HepG2 (cell line): Measurements from ENCODE around the gene SLU7. TPM values are rescaled to one million over a fixed set of nuclear protein-coding genes. Genes with fewer than 3 reads are reported as not detected.

Experiments used
- ARID2 ChIP-seq: sonication (generic); formaldehyde crosslinking; IDR thresholded peaks from 2 replicates; pipeline ENCODE4 v1.8.1; 2022; ENCODE audit warnings: mild to moderate bottlenecking, missing genetic modification reagents, borderline replicate concordance
- EZH2 ChIP-seq: conservative IDR thresholded peaks from 2 replicates; pipeline ENCODE4 v1.6.1; 2012; ENCODE audit warnings: mild to moderate bottlenecking, low read depth, low read length, moderate library complexity
- HMG20B ChIP-seq: conservative IDR thresholded peaks from 2 replicates; pipeline ENCODE4 v1.6.1; 2016; ENCODE audit warnings: missing genetic modification reagents, missing compliant biosample characterization
- HNF1B ChIP-seq: sonication (generic); formaldehyde crosslinking; IDR thresholded peaks from 2 replicates; pipeline ENCODE4 v1.5.1; 2020; ENCODE audit warnings: mild to moderate bottlenecking, moderate library complexity, missing genetic modification reagents
- NBN ChIP-seq: fragments of 450-650 bp; conservative IDR thresholded peaks from 2 replicates; pipeline ENCODE4 v1.6.1; 2017
- NCOA2 ChIP-seq: sonication (generic); formaldehyde crosslinking; IDR thresholded peaks from 2 replicates; pipeline ENCODE4 v1.8.0; 2022; ENCODE audit warnings: inconsistent platforms
- NR2F1 ChIP-seq, 2 experiments: fragments of 450-650 bp in 1 of 2; formaldehyde crosslinking in 1 of 2; IDR thresholded peaks; 2 replicates each; pipeline versions ENCODE4 v1.5.0 to v1.6.1; 2016 to 2020; ENCODE audit warnings: mild to moderate bottlenecking in 1 of 2, missing compliant biosample characterization in 1 of 2, missing genetic modification reagents in 1 of 2, moderate library complexity in 1 of 2
- SALL2 ChIP-seq: sonication (generic); formaldehyde crosslinking; IDR thresholded peaks from 2 replicates; pipeline ENCODE4 v1.8.1; 2023; ENCODE audit warnings: mild to moderate bottlenecking, missing genetic modification reagents, inconsistent platforms
- STAT5B ChIP-seq: sonication (generic); formaldehyde crosslinking; IDR thresholded peaks from 2 replicates; pipeline ENCODE4 v1.4.0; 2020; ENCODE audit warnings: missing genetic modification reagents
- TFE3 ChIP-seq: IDR thresholded peaks from 2 replicates; pipeline ENCODE4 v1.6.1; 2016
- THAP9 ChIP-seq: sonication (generic); formaldehyde crosslinking; IDR thresholded peaks from 2 replicates; pipeline ENCODE4; 2020; ENCODE audit warnings: missing genetic modification reagents, mild to moderate bottlenecking, borderline replicate concordance
- U2AF2 ChIP-seq: fragments of 200-400 bp; formaldehyde crosslinking; IDR thresholded peaks from 2 replicates; pipeline ENCODE4 v1.6.1; 2017; ENCODE audit warnings: low read depth, mild to moderate bottlenecking, low read length
- ZBTB42 ChIP-seq: sonication (generic); formaldehyde crosslinking; IDR thresholded peaks from 2 replicates; pipeline ENCODE4 v1.5.0; 2020; ENCODE audit warnings: mild to moderate bottlenecking, missing genetic modification reagents
- ZFP62 ChIP-seq: sonication (generic); formaldehyde crosslinking; IDR thresholded peaks from 2 replicates; pipeline ENCODE4 v1.4.0; 2020; ENCODE audit warnings: missing genetic modification reagents
- ZFX ChIP-seq: sonication (generic); formaldehyde crosslinking; IDR thresholded peaks from 2 replicates; pipeline ENCODE4 v1.4.0; 2020; ENCODE audit warnings: mild to moderate bottlenecking, low read depth, missing genetic modification reagents, moderate library complexity
- ZNF234 ChIP-seq: sonication (generic); formaldehyde crosslinking; conservative IDR thresholded peaks from 2 replicates; pipeline ENCODE4 v1.5.1; 2020; ENCODE audit warnings: mild to moderate bottlenecking, missing genetic modification reagents
- ZNF251 ChIP-seq: sonication (generic); formaldehyde crosslinking; IDR thresholded peaks from 2 replicates; pipeline ENCODE4 v1.9.0; 2021; ENCODE audit warnings: mild to moderate bottlenecking, missing genetic modification reagents
- ZNF30 ChIP-seq: sonication (generic); formaldehyde crosslinking; IDR thresholded peaks from 2 replicates; pipeline ENCODE4 v1.5.0; 2020; ENCODE audit warnings: mild to moderate bottlenecking, missing genetic modification reagents
- ZNF33B ChIP-seq: sonication (generic); formaldehyde crosslinking; IDR thresholded peaks from 2 replicates; pipeline ENCODE4 v1.5.1; 2020; ENCODE audit warnings: mild to moderate bottlenecking, missing genetic modification reagents
- ZNF484 ChIP-seq: sonication (generic); formaldehyde crosslinking; IDR thresholded peaks from 2 replicates; pipeline ENCODE4 v1.5.1; 2020; ENCODE audit warnings: mild to moderate bottlenecking, low read depth, missing genetic modification reagents, borderline replicate concordance
- ZXDC ChIP-seq: sonication (generic); formaldehyde crosslinking; IDR thresholded peaks from 2 replicates; pipeline ENCODE4 v1.5.0; 2020; ENCODE audit warnings: mild to moderate bottlenecking, missing genetic modification reagents
- polyA plus RNA-seq, 8 experiments: library from polyadenylated mRNA; depleted of rRNA in 3 of 8; stranded (reverse) in 7 of 8; unstranded in 1 of 8; fragments of >200 nt; fragmentation: Illumina TruSeq in 4 of 8; extraction: Trizol in 4 of 8; gene quantifications; 2 replicates each; pipeline versions ENCODE4 v1.2.1 to v1.2.3, GENCODE V29; 2011 to 2016; ENCODE audit warnings: low read depth in 4 of 8, missing spikeins in 1 of 8, mixed read lengths in 1 of 8; ENCODE audit not compliant: insufficient read depth in 1 of 8
- total RNA-seq, 5 experiments: library from RNA; depleted of rRNA; stranded (reverse); fragments of >200 nt; fragmentation: Illumina TruSeq; extraction: Trizol; gene quantifications; 2 replicates each; pipeline ENCODE4 v1.2.3, GENCODE V29; 2016; ENCODE audit warnings: low read depth in 1 of 5

Gene SLU7
- total and polyA plus RNA-seq, 2 of the 13 experiments (the other 11 are each of a cell fraction or from before 2014, with no cell fraction given), result 24.0 to 39.2 TPM

GRCh38 chr5:160399402-160400353, 19.2 kb downstream of the SLU7 start, which contains the start of gene FAM200C (continued):
- no peak for TF ChIP-seq NR2F1 (CRISPR knock-in tag; IDR thresholded peaks at IDR 0.05)
- peak; percentile 98 for TF ChIP-seq ZFX (CRISPR knock-in tag)
- TF ChIP-seq NBN, result no peak
- no peak; the same call in 1 of the 2 replicates for TF ChIP-seq NCOA2 (CRISPR knock-in tag)
- TF ChIP-seq SALL2 (CRISPR knock-in tag), result 0 out of 2 replicates have a peak, but pooled peaks have one; percentile 32
- TF ChIP-seq ZBTB42 (CRISPR knock-in tag), result no peak
- no peak for TF ChIP-seq ZNF484 (CRISPR knock-in tag)
- no peak for TF ChIP-seq HMG20B (CRISPR knock-in tag)
- no peak for TF ChIP-seq ZFP62 (CRISPR knock-in tag)
- no peak for TF ChIP-seq ZNF234 (CRISPR knock-in tag)
- peak; percentile 84; the same call in 1 of the 2 replicates for TF ChIP-seq ZNF33B (CRISPR knock-in tag)
- no peak for TF ChIP-seq EZH2
- TF ChIP-seq HNF1B, result no peak
- TF ChIP-seq STAT5B (CRISPR knock-in tag), result no peak
- TF ChIP-seq TFE3 (CRISPR knock-in tag), result no peak
- TF ChIP-seq U2AF2, result no peak
- TF ChIP-seq ZNF30 (CRISPR knock-in tag), result no peak
- 0 out of 2 replicates have a peak, but pooled peaks have one; percentile 35 for TF ChIP-seq THAP9 (CRISPR knock-in tag)
- no peak for TF ChIP-seq ARID2 (CRISPR knock-in tag)
- TF ChIP-seq ZXDC (CRISPR knock-in tag), result no peak
- TF ChIP-seq ZNF251 (CRISPR knock-in tag), result no peak
